ENCODE results near the gene DNAH8. TPM values are rescaled to one million over a fixed set of nuclear protein-coding genes. Genes with fewer than 3 reads are reported as not detected.

DNAH8 gene
- total and polyA plus RNA-seq, 2 donors (not counting 3 experiments of a cell fraction or from before 2014, with no cell fraction given) = 0.29 to 0.61 TPM

- H3K4me2 ChIP-seq (ENCODE audit: insufficient read depth, low read length) = no peak overlapping the region
- no peaks in the 10 kb centered on the region for H3K79me2 ChIP-seq (ENCODE audit: control insufficient read depth, insufficient read depth, low read length)
- no peak overlapping the region for H3K4me3 ChIP-seq (replicated peaks in 1 of 3; ENCODE audit: insufficient read depth in 1 of 3, low read depth in 1 of 3, low read length in 3 of 3)
- DNase-seq (ENCODE audit: low read depth, low spot score) = no peak
- no peaks in the 10 kb centered on the region for H3K9me3 ChIP-seq (replicated peaks; ENCODE audit: control insufficient read depth, insufficient read depth, low read length)
- no peaks in the 10 kb centered on the region for H4K20me1 ChIP-seq (replicated peaks; ENCODE audit: control insufficient read depth, extremely low read depth, insufficient read depth, low read length)
- H2AFZ ChIP-seq (ENCODE audit: low read depth, low read length) = no peak overlapping the region
- no peaks in the 10 kb centered on the region for H3K4me1 ChIP-seq (ENCODE audit: control insufficient read depth, extremely low read depth, insufficient read depth, low read length)
- no TSS peak for BruUV-seq (replicated peaks)
- intact Hi-C loops (cut with micrococcal nuclease) (no loop called here), dilution Hi-C loops (cut with MboI; ENCODE audit: extremely low pct_ligation_motif_present, low sequenced_read_pairs) (no loop called here)
- ChIA-PET POLR2A (no interaction called here), CTCF (interaction anchor here (1.5 to 1.8 kb wide), 2 partner anchors 9 to 24 kb away, joined by 7 to 9 read pairs; no protein-coding TSS in a partner anchor)
- no peak overlapping the region for H3K9ac ChIP-seq (replicated peaks; ENCODE audit: extremely low read depth, insufficient read depth, low read length)
- TF ChIP-seq POLR2A (IDR thresholded peaks at IDR 0.05; ENCODE audit: low read depth, low read length) (no peak), CTCF (IDR thresholded peaks at IDR 0.05; ENCODE audit: extremely low read depth in 1 of 2, insufficient read depth in 1 of 2, low read depth in 1 of 2, low read length in 2 of 2) (no peak), POLR2AphosphoS5 (IDR thresholded peaks at IDR 0.05; ENCODE audit: insufficient read depth, low read depth, low read length) (no peak), MYC (IDR thresholded peaks at IDR 0.05; ENCODE audit: low read depth, low read length) (no peak)
- FAIRE-seq = no peak
- H3K27ac ChIP-seq (ENCODE audit: insufficient read depth, low read depth, low read length) = no peak overlapping the region
- H3K9me1 ChIP-seq (replicated peaks; ENCODE audit: control insufficient read depth, extremely low read depth, insufficient read depth, low read length) = no peaks in the 10 kb centered on the region
- peaks cover 0 to 3% of the 10 kb centered on the region in 2 experiments for H3K27me3 ChIP-seq (ENCODE audit: control insufficient read depth in 2 of 2, insufficient read depth in 2 of 2, low read length in 2 of 2)
- no peaks in the 10 kb centered on the region for H3K36me3 ChIP-seq (ENCODE audit: control insufficient read depth in 2 of 2, extremely low read depth in 1 of 2, insufficient read depth in 2 of 2, low read length in 2 of 2)
Observed at GRCh38 chr6:39021041-39021440, 305.9 kb downstream of the DNAH8 start.

- intact Hi-C loops (cut with micrococcal nuclease) = no loop called here
- no TSS peak for BruUV-seq (replicated peaks)
Observed at GRCh38 chr6:39021779-39022178, 306.7 kb downstream of the DNAH8 start.

More at GRCh38 chr6:39021779-39022178, 306.7 kb downstream of the DNAH8 start:
- H3K36me3 ChIP-seq (ENCODE audit: control insufficient read depth in 2 of 2, extremely low read depth in 1 of 2, insufficient read depth in 2 of 2, low read length in 2 of 2) = no peaks in the 10 kb centered on the region
- no peak for DNase-seq (ENCODE audit: low read depth, low spot score)
- no peaks in the 10 kb centered on the region for H3K9me1 ChIP-seq (replicated peaks; ENCODE audit: control insufficient read depth, extremely low read depth, insufficient read depth, low read length)
- no peaks in the 10 kb centered on the region for H3K9me3 ChIP-seq (replicated peaks; ENCODE audit: control insufficient read depth, insufficient read depth, low read length)
- H3K9ac ChIP-seq (replicated peaks; ENCODE audit: extremely low read depth, insufficient read depth, low read length) = no peak overlapping the region
- ChIA-PET CTCF (interaction anchor here (1.3 to 1.8 kb wide), 3 partner anchors 8 to 25 kb away, joined by 3 to 9 read pairs (median 7); no protein-coding TSS in a partner anchor), POLR2A (no interaction called here)
- FAIRE-seq = no peak
- no peaks in the 10 kb centered on the region for H3K79me2 ChIP-seq (ENCODE audit: control insufficient read depth, insufficient read depth, low read length)
- no peaks in the 10 kb centered on the region for H4K20me1 ChIP-seq (replicated peaks; ENCODE audit: control insufficient read depth, extremely low read depth, insufficient read depth, low read length)
- dilution Hi-C loops (cut with MboI; ENCODE audit: extremely low pct_ligation_motif_present, low sequenced_read_pairs) = no loop called here
- H3K4me2 ChIP-seq (ENCODE audit: insufficient read depth, low read length) = no peak overlapping the region
- peaks cover 0 to 3% of the 10 kb centered on the region in 2 experiments for H3K27me3 ChIP-seq (ENCODE audit: control insufficient read depth in 2 of 2, insufficient read depth in 2 of 2, low read length in 2 of 2)
- H3K4me3 ChIP-seq (replicated peaks in 1 of 3; ENCODE audit: insufficient read depth in 1 of 3, low read depth in 1 of 3, low read length in 3 of 3) = no peak overlapping the region
- H3K4me1 ChIP-seq (ENCODE audit: control insufficient read depth, extremely low read depth, insufficient read depth, low read length) = no peaks in the 10 kb centered on the region
- no peak overlapping the region for H3K27ac ChIP-seq (ENCODE audit: insufficient read depth, low read depth, low read length)
- TF ChIP-seq FOS (IDR thresholded peaks at IDR 0.05; ENCODE audit: borderline replicate concordance, insufficient read depth, low read length) (no peak), EZH2 (IDR thresholded peaks at IDR 0.05; ENCODE audit: borderline replicate concordance, low read depth, low read length, severe bottlenecking) (no peak), MYC (IDR thresholded peaks at IDR 0.05; ENCODE audit: low read depth, low read length) (no peak), CTCF (IDR thresholded peaks at IDR 0.05; ENCODE audit: extremely low read depth in 1 of 2, insufficient read depth in 1 of 2, low read depth in 1 of 2, low read length in 2 of 2) (no peak), GATA2 (IDR thresholded peaks at IDR 0.05; ENCODE audit: insufficient read depth, insufficient read length, low read depth, low read length) (no peak), POLR2A (IDR thresholded peaks at IDR 0.05; ENCODE audit: low read depth, low read length) (no peak), JUN (IDR thresholded peaks at IDR 0.05; ENCODE audit: borderline replicate concordance, insufficient read depth, insufficient read length, low read depth) (no peak), MAX (IDR thresholded peaks at IDR 0.05; ENCODE audit: insufficient read depth, insufficient read length) (no peak)
- H2AFZ ChIP-seq (ENCODE audit: low read depth, low read length) = no peak overlapping the region
